HEK293 (cell line): Measurements from ENCODE around the gene ST6GALNAC1.
A peak's percentile ranks its signal among the peaks of the same experiment; 100 is the strongest.

Experiments
- ATF2 ChIP-seq: fragments of 450-650 bp; formaldehyde crosslinking; IDR thresholded peaks from 2 replicates; pipeline ENCODE4 v1.5.1; 2016; ENCODE audit warnings: missing biosample characterization, missing genetic modification characterization, low read depth
- HOXC10 ChIP-seq: sonication (generic); formaldehyde crosslinking; IDR thresholded peaks from 2 replicates; pipeline ENCODE4 v1.8.1; 2023; ENCODE audit warnings: mild to moderate bottlenecking, missing genetic modification reagents
- KLF16 ChIP-seq: fragments of 450-650 bp; formaldehyde crosslinking; IDR thresholded peaks from 2 replicates; pipeline ENCODE4 v1.5.1; 2017; ENCODE audit warnings: missing biosample characterization, missing genetic modification characterization
- KLF9 ChIP-seq: fragments of 450-650 bp; formaldehyde crosslinking; IDR thresholded peaks from 2 replicates; pipeline ENCODE4 v1.5.1; 2016; ENCODE audit warnings: missing biosample characterization, missing genetic modification characterization, low read depth
- REST ChIP-seq: fragments of 450-650 bp; formaldehyde crosslinking; IDR thresholded peaks from 2 replicates; pipeline ENCODE4 v1.5.1; 2016; ENCODE audit warnings: missing biosample characterization, missing genetic modification characterization
- SALL2 ChIP-seq: fragments of 450-650 bp; formaldehyde crosslinking; IDR thresholded peaks from 2 replicates; pipeline ENCODE4 v1.5.0; 2017; ENCODE audit warnings: missing biosample characterization, mild to moderate bottlenecking, missing genetic modification characterization, borderline replicate concordance
- SCRT1 ChIP-seq: fragments of 450-650 bp; formaldehyde crosslinking; IDR thresholded peaks from 2 replicates; pipeline ENCODE4 v1.5.1; 2016; ENCODE audit warnings: missing biosample characterization, missing genetic modification characterization, borderline replicate concordance
- SP7 ChIP-seq: fragments of 450-650 bp; formaldehyde crosslinking; IDR thresholded peaks from 2 replicates; pipeline ENCODE4 v1.5.1; 2016; ENCODE audit warnings: missing biosample characterization, missing genetic modification characterization
- TCF7L2 ChIP-seq: IDR thresholded peaks from 2 replicates; pipeline ENCODE4 v1.6.1; 2011; ENCODE audit warnings: low read depth, mild to moderate bottlenecking, inconsistent platforms, low read length, moderate library complexity, borderline replicate concordance
- ZBTB48 ChIP-seq: fragments of 450-650 bp; formaldehyde crosslinking; IDR thresholded peaks from 2 replicates; pipeline ENCODE4 v1.5.1; 2016; ENCODE audit warnings: missing biosample characterization, missing genetic modification characterization
- ZFP41 ChIP-seq: fragments of 450-650 bp; formaldehyde crosslinking; IDR thresholded peaks from 2 replicates; pipeline ENCODE4 v1.5.1; 2016; ENCODE audit warnings: missing biosample characterization, missing genetic modification characterization, borderline replicate concordance
- ZNF140 ChIP-seq: fragments of 450-650 bp; formaldehyde crosslinking; IDR thresholded peaks from 2 replicates; pipeline ENCODE4 v1.5.1; 2016; ENCODE audit warnings: missing biosample characterization, missing genetic modification characterization
- ZNF2 ChIP-seq: fragments of 450-650 bp; formaldehyde crosslinking; IDR thresholded peaks from 2 replicates; pipeline ENCODE4 v1.5.1; 2016; ENCODE audit warnings: missing biosample characterization, missing genetic modification characterization
- ZNF239 ChIP-seq: fragments of 450-650 bp; formaldehyde crosslinking; IDR thresholded peaks from 2 replicates; pipeline ENCODE4 v1.5.1; 2016; ENCODE audit warnings: missing biosample characterization, missing genetic modification characterization
- ZNF266 ChIP-seq: fragments of 450-650 bp; formaldehyde crosslinking; IDR thresholded peaks from 2 replicates; pipeline ENCODE4 v1.5.1; 2016; ENCODE audit warnings: missing biosample characterization, missing genetic modification characterization, low read depth
- ZNF280C ChIP-seq: fragments of 450-650 bp; formaldehyde crosslinking; IDR thresholded peaks from 2 replicates; pipeline ENCODE4 v1.5.1; 2016; ENCODE audit warnings: missing biosample characterization, missing genetic modification characterization
- ZNF311 ChIP-seq: fragments of 450-650 bp; formaldehyde crosslinking; IDR thresholded peaks from 2 replicates; pipeline ENCODE4 v1.5.1; 2017; ENCODE audit warnings: missing biosample characterization, missing genetic modification characterization, borderline replicate concordance
- ZNF394 ChIP-seq: fragments of 450-650 bp; formaldehyde crosslinking; IDR thresholded peaks from 2 replicates; pipeline ENCODE4 v1.5.1; 2016; ENCODE audit warnings: missing biosample characterization, missing genetic modification characterization, mild to moderate bottlenecking, moderate library complexity, borderline replicate concordance
- ZNF426 ChIP-seq: fragments of 450-650 bp; formaldehyde crosslinking; IDR thresholded peaks from 2 replicates; pipeline ENCODE4 v1.5.1; 2017; ENCODE audit warnings: missing biosample characterization, missing genetic modification characterization, mild to moderate bottlenecking, inconsistent platforms, moderate library complexity
- ZNF514 ChIP-seq: fragments of 450-650 bp; formaldehyde crosslinking; IDR thresholded peaks from 2 replicates; pipeline ENCODE4 v1.5.1; 2016; ENCODE audit warnings: missing biosample characterization, missing genetic modification characterization
- ZNF518A ChIP-seq: fragments of 450-650 bp; formaldehyde crosslinking; conservative IDR thresholded peaks from 2 replicates; pipeline ENCODE4 v1.5.1; 2016; ENCODE audit warnings: low read depth, missing biosample characterization, missing genetic modification characterization
- ZNF639 ChIP-seq: fragments of 450-650 bp; formaldehyde crosslinking; IDR thresholded peaks from 2 replicates; pipeline ENCODE4 v1.5.1; 2016; ENCODE audit warnings: missing biosample characterization, missing genetic modification characterization
- ZNF670 ChIP-seq: fragments of 450-650 bp; formaldehyde crosslinking; IDR thresholded peaks from 2 replicates; pipeline ENCODE4 v1.5.1; 2016; ENCODE audit warnings: missing biosample characterization, missing genetic modification characterization, low read depth

ST6GALNAC1 gene

GRCh38 chr17:76671123-76671911 lies 27.8 kb upstream of the ST6GALNAC1 start (continued):
- TF ChIP-seq ZNF2 (tag by site-specific recombination) (peak; percentile 95), ZNF394 (tag by site-specific recombination) (peak; percentile 56; the same call in 1 of the 2 replicates), SCRT1 (tag by site-specific recombination) (peak; percentile 21; the same call in 1 of the 2 replicates), ZNF280C (tag by site-specific recombination) (no peak), ZBTB48 (tag by site-specific recombination) (peak; percentile 97), ZNF514 (no peak), ZNF639 (peak; percentile 87), ZNF670 (tag by site-specific recombination) (no peak), HOXC10 (CRISPR knock-in tag) (peak; percentile 52; the same call in 1 of the 2 replicates), KLF9 (tag by site-specific recombination) (peak; percentile 77), KLF16 (tag by site-specific recombination) (peak; percentile 93), ATF2 (tag by site-specific recombination) (peak; percentile 29; the same call in 1 of the 2 replicates), ZNF239 (tag by site-specific recombination) (peak; percentile 81; the same call in 1 of the 2 replicates), SP7 (peak; percentile 88), ZNF311 (tag by site-specific recombination) (no peak), ZNF426 (tag by site-specific recombination) (no peak), ZFP41 (tag by site-specific recombination) (no peak; the same call in 1 of the 2 replicates), ZNF140 (no peak), ZNF518A (tag by site-specific recombination) (peak; percentile 49), ZNF266 (no peak), TCF7L2 (no peak), SALL2 (tag by site-specific recombination) (peak; percentile 96), REST (tag by site-specific recombination) (peak; percentile 65)
